ENCODE data around the gene DRG2.

DNA sequence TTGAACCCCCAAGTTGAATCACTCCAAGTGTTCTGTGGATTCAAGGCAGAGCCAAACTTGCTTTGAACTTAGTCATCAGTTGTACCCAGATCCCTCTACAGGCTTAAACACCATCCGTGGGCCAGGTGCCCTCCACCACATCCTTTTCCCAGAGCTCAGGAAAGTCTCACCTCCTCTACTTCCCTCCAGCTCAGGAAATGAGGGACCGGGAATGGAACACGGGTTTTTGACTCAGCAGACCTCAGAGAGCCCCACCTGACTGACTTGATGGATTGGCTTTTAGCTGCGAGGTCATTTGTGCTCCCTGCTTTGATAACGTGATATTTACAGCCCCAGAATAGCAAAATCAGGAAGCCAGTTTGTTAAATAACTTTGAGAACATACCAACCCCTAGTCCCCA, 28.5 kb upstream of the DRG2 start:
- TF ChIP-seq, protein P1, sequence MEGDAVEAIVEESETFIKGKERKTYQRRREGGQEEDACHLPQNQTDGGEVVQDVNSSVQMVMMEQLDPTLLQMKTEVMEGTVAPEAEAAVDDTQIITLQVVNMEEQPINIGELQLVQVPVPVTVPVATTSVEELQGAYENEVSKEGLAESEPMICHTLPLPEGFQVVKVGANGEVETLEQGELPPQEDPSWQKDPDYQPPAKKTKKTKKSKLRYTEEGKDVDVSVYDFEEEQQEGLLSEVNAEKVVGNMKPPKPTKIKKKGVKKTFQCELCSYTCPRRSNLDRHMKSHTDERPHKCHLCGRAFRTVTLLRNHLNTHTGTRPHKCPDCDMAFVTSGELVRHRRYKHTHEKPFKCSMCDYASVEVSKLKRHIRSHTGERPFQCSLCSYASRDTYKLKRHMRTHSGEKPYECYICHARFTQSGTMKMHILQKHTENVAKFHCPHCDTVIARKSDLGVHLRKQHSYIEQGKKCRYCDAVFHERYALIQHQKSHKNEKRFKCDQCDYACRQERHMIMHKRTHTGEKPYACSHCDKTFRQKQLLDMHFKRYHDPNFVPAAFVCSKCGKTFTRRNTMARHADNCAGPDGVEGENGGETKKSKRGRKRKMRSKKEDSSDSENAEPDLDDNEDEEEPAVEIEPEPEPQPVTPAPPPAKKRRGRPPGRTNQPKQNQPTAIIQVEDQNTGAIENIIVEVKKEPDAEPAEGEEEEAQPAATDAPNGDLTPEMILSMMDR (IDR thresholded peaks at IDR 0.05) = no peak
- no peak for TF ChIP-seq SIN3A (IDR thresholded peaks at IDR 0.05; ENCODE audit: borderline replicate concordance, insufficient read depth, low read depth, low read length)
- TF ChIP-seq, protein P2, sequence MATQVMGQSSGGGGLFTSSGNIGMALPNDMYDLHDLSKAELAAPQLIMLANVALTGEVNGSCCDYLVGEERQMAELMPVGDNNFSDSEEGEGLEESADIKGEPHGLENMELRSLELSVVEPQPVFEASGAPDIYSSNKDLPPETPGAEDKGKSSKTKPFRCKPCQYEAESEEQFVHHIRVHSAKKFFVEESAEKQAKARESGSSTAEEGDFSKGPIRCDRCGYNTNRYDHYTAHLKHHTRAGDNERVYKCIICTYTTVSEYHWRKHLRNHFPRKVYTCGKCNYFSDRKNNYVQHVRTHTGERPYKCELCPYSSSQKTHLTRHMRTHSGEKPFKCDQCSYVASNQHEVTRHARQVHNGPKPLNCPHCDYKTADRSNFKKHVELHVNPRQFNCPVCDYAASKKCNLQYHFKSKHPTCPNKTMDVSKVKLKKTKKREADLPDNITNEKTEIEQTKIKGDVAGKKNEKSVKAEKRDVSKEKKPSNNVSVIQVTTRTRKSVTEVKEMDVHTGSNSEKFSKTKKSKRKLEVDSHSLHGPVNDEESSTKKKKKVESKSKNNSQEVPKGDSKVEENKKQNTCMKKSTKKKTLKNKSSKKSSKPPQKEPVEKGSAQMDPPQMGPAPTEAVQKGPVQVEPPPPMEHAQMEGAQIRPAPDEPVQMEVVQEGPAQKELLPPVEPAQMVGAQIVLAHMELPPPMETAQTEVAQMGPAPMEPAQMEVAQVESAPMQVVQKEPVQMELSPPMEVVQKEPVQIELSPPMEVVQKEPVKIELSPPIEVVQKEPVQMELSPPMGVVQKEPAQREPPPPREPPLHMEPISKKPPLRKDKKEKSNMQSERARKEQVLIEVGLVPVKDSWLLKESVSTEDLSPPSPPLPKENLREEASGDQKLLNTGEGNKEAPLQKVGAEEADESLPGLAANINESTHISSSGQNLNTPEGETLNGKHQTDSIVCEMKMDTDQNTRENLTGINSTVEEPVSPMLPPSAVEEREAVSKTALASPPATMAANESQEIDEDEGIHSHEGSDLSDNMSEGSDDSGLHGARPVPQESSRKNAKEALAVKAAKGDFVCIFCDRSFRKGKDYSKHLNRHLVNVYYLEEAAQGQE (IDR thresholded peaks at IDR 0.05; ENCODE audit: insufficient read depth in 1 of 2, low read depth in 2 of 2, low read length in 1 of 2) = no peak
- no peak for TF ChIP-seq POLR2AphosphoS5 (IDR thresholded peaks at IDR 0.05; ENCODE audit: low read depth, low read length)

Data from Panc1 (cell line).